NCI-H128 (cell line): ENCODE data around the gene XKR7.
"Not testable (repeated sequence)": the region's sequence is repeated elsewhere in the genome, so short reads cannot be mapped to it uniquely, and the experiment has no call there.

ENCODE experiments used
- DNase-seq: peaks from one replicate; lab custom pipeline; 2025; ENCODE audit not compliant: unreplicated experiment; lab: John Stamatoyannopoulos, UW

Gene XKR7

DNA sequence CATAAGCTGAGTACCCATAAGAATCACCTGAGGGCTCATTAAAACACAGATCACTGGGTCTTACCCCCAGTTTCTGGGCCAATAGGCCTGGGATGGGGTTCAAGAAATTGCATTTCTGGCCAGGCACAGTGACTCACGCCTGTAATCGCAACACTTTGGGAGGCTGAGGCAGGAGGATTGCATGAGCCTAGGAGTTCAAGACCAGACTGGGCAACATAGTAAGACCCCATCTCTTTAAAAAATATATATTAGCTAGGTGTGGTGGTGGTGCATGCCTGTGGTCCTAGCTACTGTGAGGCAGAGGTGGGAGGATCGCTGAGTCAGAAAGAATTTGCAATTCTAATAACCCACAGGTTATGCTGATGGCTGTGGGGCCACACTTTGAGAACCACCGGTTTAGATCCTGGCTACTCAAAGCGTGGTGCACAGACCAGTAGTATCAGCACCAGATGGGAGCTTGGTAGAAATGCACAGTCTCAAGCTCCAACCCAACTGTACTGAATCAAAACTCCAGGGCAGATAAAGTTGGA is 44.3 kb downstream of the XKR7 start:
- DNase-seq = no peak

DNA sequence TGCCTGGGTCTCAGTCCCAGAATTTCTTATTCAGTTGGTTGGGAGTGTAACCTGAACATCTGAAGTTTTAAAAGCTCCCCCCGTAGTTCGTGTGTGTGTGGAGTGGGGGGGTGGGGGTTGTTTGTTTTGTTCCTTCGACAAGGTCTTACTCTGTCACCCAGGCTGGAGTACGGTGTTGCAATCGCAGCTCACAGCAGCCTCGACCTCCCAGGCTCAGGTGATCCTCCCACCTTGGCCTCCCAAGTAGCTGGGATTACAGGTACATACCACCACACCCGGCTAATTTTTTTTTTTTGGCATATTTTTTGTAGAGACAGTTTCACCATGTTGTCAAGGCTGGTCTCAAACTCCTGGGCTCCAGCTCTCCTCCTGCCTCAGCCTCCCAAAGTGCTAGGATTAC is 45.4 kb downstream of the XKR7 start:
- DNase-seq = no peak

DNA sequence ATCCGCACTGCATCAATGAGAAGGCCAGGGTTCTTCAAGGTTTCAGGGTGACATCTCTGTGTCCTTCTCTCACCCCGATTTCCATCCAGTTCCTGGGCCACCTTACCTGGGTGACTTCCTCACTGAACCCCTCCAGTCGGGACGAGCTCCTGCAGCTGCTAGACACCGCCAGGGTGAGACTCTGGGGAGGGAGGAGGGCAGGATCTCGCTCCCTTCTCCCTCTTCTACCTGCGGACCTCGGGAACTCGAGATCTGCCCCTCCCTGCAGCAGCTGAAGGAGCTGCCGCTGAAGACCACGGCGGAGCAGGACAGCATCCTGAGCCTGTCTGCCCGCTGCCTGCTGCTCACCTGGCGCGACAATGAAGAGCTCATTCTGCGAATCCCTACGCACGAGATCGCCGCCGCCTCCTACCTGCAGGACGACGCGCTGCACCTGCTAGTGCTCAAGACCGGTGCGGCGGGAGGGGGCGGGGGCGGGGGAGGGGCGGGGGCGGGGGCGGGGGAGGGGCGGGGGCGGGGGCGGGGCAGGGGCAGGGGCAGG is 49.8 kb downstream of the XKR7 start:
- DNase-seq = peak; percentile 86

DNA sequence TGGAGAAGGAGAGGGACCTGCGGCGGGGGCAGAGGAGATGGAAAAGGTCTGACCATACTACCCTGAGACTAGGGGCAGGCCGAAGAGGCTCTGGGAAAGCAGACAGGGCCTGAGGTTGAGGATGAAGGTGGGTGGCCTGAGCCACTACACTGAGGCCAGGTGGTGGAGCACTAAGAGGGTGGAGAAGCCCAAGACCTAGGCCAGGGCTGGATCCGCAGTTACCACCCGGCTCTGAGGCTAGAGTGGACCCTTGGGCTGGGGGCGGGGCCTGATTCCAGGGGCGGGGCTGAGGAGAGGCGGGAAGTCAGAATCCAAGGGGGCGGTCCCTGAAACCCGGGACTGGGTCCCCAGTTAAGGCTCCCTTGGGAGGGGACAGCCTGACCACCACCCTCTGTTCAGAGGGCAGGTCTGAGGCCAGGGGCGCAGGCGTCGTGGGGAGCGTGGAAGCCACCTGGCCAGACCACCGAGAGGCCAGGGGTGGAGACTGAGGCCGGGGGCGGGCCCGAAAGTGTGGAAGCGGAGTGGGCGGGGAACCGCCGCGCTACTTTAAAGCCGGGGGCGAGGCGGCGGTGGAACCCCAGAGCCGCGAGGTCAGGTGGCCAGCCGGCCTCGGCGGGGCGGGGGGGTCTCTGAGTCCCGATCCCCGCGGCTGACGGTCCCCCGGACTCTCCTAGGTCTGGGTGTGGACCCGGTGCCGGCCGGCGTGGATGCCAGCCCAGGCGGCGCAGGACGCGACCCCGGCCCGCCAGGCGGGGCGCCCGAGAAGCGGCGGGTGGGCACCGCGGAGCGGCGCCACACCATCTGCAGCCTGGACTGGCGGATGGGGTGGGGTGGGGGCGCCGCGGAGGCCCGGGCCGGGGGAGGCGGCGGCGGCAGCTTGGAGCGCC is 50.6 kb downstream of the XKR7 start:
- DNase-seq = peak; percentile 54

DNA sequence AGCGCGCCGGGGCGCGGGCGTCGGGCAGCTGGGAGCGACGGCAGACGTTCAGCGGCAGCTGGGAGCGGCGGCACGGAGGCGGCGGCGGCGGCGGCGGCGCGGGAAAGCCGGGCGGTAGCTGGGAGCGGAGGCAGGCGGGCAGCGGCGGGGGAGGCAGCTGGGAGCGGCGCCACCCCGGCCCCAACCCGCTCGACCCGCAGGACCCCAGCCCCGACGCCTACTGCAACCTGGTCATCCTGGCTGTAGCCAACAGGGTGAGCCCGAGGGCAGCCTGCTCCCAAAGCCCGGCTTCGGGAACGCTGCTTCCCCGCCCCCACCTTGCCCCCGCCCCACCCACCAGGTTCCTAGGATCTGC is 51.2 kb downstream of the XKR7 start:
- DNase-seq = no peak

DNA sequence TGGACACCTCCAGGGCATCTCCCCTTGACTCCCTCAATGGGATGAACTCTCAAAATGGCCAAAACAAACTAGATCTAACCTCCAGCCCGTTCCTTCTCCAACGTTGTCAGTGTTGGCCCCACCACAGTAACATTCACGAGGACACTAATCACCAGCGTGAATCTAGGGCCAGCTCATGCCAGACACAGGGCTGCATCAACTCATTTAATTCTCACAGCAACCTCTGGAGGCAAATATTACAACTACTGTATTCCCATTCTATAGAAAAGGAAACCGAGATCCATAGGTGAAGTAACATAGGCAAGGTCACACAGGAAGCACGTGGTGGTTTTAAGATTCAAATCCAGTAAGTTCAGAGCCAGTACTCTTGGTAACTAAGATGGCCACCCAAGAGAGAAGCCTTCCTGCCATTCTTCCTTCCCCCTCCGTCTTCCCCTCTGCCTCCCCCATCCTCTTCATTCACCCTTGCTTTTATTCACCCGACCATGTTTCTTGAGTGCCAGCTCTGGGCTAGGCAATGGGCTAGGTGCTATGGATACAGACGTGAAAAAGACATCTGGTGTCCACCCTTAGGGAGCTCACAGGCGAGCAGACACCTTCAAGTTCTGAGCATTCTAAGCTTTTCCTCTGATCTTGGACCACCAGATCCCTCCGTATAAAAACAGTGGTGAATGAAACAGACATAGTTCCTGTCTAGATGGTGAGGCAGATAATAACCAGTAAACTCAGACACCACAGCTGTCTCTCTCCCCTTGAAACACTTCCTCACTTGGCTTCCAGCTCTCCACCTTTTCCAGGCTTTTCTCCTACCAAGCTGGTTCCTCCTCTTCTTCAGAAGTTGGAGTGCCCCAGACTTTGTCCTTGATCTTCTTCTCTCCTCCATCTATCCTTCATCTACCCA is 51.9 kb downstream of the XKR7 start:
- no peak for DNase-seq

DNA sequence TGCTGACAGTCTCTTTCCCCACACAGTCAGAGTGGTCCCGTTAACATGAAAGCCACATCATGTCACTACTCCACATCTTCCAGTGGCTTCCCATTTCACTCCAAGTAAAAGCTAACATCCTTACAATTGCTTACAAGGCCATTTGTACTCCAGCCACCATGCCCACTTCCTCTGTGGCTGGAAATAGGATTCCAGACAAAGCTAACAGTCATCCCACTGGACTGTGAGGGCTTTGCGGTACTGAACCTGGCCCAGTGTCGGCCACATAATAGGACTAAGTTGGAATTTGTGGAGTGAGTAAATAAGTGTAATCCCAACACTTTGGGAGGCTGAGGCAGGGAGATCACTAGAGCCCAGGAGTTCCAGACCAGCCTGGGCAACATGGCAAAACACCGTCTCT is 53.1 kb downstream of the XKR7 start:
- no peak for DNase-seq

DNA sequence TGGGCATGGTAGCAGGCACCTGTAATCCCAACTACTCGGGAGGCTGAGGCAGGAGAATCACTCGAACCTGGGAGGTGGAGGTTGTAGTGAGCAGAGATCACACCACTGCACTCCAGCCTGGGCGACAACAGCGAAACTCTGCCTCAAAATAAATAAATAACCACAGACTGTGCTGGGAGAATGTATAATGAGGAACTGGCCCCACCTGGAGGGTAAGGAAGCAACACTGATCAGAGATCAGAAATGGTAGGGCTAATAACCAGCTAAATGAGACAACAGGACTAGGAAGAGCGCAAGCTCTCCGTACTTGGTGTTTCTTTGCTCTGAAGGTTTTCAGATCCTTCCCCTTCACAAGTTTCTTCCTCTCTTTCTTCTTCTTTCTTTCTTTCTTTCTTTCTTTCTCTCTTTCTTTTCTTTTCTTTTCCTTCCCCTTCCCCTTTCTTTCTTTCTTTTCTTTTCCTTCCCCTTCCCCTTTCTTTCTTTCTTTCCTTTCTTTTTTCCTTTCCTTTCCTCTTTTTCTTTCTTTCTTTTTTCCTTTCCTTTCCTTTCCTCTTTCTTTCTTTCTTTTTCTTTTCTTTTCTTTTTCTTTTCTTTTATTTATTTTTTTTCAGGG is 56.8 kb downstream of the XKR7 start:
- DNase-seq = no peak

DNA sequence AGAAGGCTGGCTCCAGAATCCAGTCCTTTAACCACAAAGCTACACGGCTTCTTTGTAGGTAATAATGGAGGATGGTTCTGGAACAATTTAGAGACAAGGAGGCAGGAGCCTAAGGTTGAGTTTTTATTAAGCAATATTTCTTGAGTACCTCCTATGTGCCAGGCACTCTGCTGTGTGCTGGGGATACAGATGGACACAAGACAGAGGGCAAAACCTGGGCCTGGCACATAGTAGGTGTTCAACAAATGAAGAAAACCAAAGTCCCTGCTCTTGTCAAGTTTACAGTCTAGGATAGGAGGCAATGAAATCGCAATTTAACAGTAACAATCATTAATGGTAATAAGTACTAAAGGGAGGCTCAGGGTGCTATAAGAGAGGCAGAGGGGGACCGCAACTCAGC is 59.7 kb downstream of the XKR7 start:
- no peak for DNase-seq

DNA sequence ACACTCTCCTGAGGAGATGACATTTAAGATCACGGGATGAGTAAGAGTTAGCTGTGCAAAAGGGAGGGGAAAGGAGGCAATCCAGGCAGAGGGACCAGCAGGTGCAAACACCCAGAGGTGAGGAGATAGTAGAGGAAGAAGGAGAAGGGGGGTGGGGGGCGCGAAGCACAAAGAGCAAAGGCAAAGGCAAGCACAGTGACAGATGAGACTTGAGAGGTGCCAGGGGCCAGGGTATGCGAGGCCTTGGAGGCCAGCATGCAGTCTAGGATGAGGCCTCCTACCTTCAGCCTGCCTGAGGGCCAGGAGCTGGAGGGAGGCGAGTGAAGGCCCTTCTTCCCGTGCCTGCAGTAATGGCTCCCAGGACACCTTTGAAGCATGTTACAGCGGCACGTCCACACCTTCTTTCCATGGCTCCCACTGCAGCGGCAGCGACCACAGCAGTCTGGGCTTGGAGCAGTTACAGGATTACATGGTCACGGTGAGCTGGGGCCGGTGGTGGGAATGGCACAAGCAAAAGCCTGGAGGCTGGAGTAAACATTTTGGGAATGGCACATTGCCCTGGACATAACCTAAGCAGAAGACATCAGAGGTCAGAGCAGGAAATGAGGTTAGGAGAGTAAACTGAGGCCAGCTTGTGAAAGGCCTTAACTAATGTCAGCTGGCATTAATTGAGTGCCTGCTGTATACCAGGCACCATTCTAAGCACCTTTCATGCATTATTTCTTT is 60.9 kb downstream of the XKR7 start:
- DNase-seq = no peak

DNA sequence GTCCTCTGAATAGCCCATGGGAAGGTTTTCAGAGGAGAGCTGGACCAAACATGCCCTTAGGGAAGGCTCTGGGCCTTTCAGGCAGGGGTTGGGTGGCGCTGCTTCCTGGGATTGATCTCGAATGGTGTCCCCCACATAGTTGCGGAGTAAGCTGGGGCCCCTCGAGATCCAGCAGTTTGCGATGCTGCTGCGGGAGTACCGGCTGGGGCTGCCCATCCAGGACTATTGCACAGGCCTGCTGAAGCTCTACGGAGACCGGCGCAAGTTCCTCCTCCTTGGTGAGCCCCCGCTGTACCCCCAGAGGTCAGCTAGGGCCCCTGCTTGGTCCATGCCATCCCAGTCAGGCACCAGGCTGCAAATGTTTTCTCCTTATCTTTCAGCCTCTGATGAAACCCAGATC is 61.6 kb downstream of the XKR7 start:
- DNase-seq = no peak

DNA sequence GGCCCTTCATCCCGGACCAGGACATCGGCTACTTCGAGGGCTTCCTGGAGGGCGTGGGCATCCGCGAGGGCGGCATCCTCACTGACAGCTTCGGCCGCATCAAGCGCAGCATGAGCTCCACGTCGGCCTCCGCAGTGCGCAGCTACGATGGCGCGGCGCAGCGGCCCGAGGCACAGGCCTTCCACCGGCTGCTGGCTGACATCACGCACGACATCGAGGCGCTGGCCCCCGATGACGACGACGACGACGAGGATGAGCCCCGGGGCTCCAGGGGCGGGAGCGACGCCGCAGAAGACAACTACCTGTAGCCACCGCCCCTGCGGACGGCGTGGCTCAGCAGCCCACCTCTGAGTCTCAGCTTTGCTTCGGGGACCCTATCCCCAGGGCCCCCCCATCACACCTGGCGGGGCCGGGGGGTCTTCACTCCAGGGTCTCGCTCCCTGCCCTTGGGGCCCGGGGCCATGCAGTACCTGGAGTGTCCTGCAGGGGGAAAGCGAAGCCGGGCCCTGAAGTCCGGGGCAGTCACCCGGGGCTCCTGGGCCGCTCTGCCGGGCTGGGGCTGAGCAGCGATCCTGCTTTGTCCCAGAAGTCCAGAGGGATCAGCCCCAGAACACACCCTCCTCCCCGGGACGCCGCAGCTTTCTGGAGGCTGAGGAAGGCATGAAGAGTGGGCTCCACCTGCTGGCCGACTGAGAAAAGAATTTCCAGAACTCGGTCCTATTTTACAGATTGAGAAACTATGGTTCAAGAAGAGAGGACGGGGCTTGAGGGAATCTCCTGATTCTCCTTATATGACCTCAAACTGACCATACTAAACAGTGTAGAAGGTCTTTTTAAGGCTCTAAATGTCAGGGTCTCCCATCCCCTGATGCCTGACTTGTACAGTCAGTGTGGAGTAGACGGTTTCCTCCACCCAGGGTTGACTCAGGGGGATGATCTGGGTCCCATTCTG is 63.3 kb downstream of the XKR7 start:
- peak; percentile 84 for DNase-seq

DNA sequence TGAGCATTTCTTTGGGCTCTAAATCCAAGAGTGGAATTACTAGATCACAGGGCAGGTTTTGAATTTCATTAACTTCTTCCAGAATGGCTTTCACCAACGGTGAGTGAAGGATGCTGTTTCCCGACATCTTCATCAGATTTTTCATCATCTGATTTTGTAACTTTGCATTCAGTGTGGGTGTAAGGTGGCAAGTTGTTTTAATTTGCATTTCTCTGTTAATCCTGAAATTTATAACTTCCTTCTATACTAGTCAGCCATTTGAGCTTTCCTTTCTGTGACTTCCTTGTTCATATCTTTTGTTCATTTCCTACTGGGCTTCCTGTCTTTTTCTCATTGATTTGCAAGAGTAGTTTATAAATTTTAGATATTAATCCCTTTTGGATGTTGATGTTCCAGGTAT is 65.4 kb downstream of the XKR7 start:
- DNase-seq = no peak

DNA sequence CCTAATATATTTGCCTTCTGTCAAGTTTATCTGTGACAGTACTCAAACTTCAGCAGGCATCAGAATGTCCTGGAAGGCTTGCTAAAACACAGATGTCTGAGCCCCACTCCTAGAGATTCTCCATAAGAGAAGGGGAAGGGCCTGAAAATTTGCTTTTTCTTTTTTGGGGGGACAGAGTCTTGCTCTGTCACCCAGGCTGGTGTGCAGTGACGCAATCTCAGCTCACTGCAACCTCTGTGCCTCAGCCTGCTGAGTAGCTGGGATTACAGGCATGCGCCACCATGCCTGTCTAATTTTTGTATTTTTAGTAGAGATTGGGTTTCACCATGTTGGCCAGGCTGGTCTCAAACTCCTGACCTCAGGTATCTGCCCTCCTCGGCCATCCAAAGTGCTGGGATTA is 65.8 kb downstream of the XKR7 start:
- not testable (repeated sequence) for DNase-seq

DNA sequence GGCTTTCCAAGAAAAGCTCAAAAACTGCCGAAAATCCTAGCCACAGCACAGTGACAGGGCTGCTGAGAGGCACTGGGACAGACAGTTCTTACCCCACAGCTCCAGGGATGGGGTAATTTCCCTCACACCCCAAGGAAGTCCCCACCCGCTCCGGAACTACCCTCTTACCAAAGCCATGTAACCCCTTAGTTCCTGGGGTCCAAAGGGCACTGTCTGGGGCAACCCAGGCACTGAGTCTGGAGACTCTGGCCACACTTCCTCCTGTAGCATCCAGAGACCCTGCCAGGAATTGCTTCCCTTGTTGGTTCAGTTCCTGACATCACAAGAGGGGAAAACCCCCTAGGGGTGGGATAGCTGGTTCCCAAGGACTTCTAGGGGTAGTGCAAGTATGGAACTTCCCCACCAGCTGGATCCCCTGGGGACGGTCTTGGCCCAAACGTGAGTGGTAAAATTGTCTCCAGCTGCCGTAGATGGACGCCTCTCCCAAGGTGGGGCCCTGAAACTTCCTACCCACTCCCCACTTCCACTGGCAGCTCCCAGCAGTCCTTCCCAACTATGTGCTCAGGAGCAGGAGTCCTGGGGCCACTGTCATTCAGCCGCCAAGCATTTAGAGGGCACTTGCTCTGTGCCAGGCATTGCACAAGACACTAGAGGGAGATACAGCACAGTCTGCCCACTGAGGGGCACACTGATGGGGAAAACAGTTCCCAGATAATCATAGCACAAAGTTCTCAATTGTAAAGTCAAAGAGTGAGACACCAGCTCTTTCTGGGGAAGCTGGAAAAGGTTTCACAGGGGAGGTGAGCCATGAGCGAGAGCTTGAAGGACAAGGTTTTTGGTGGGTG is 66.9 kb downstream of the XKR7 start:
- DNase-seq = no peak

DNA sequence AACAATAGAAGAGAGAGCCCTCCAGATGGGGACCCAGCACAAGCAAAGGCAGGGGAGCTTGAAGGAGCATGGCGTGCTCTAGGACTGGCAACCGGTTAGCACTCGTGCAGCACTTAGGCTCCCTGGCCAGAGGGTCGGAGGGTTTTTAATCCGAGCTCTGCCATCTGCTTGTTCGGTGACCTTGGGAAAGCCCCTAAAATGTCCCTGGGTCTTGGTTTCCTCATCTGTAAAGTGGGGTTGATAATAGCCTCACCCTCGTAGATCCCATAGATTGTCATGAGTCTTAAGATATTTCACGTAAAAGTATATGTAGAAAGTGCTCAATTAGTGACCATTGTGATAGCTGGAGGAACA is 67.5 kb downstream of the XKR7 start:
- DNase-seq = no peak

DNA sequence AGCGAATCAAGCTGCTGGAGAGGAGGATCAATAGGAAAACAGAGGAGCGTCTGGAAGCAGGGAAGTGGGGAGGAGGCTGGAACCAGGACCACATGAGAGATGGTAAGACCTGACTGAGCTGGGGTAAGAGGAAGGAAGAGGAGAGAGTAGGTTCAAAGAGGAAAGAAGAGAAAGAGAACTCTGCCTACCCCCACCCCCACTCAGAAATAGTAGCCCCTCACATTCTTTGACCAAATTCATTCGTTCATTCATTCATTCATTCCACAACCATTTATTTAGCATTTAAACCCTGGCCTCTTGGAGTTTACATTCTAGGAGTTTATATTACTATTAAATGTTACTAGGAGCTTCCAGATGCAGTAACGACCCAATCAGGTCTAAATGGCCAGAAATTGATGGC is 68.3 kb downstream of the XKR7 start:
- DNase-seq = no peak

DNA sequence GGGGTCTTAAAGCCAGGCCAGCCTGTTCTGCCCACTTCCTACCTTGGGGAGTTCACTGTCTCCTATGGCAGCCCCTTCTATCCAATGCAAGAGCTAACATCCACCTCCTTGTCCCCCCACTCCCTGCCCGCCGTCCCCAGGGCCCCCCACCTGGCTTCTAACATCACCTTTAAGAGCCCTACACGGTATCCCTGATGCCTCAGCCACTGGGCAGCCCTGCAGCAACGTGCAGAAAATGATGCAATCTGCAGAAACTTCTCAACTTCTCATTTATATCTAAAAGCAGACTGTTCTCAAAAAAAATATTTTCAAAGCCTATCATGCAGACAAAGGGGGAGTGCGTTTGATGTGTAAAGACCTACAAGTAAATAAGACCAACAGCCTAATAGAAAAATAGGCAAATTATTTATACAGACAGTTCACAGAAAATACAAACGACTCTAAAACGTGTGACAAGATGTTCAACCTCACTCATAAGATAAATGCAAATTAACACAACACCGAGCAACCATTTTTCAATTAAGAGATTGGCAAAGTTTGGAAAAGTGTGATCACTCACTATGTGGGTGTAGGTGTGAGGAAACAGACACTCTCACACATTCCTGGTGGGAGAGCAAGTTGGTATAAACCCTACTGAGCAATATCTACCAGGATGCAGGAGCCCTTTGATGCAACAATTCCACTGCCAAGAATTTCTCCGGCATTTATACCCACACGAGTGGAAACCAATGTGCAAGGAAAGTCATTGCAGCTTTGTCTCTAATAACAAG is 69.0 kb downstream of the XKR7 start:
- no peak for DNase-seq
